ENCODE data around the gene DDX19B. TPM values are rescaled to one million over a fixed set of nuclear protein-coding genes. Genes with fewer than 3 reads are reported as not detected.

The DDX19B gene
- total RNA-seq, 1 donor from 2014 or later = 36.4 TPM

- no peak overlapping the region for H3K27ac Mint-ChIP-seq
- H3K9me3 Mint-ChIP-seq (ENCODE audit: low read depth) = no peaks in the 10 kb centered on the region
- H3K4me1 Mint-ChIP-seq (ENCODE audit: low read depth) = no peaks in the 10 kb centered on the region
- peaks cover 36% of the 10 kb centered on the region for H3K36me3 Mint-ChIP-seq (ENCODE audit: insufficient read depth)
- no peaks in the 10 kb centered on the region for H3K27me3 Mint-ChIP-seq
- DNase-seq (ENCODE audit: low spot score, unreplicated experiment) = no peak
- TF ChIP-seq, protein P1, sequence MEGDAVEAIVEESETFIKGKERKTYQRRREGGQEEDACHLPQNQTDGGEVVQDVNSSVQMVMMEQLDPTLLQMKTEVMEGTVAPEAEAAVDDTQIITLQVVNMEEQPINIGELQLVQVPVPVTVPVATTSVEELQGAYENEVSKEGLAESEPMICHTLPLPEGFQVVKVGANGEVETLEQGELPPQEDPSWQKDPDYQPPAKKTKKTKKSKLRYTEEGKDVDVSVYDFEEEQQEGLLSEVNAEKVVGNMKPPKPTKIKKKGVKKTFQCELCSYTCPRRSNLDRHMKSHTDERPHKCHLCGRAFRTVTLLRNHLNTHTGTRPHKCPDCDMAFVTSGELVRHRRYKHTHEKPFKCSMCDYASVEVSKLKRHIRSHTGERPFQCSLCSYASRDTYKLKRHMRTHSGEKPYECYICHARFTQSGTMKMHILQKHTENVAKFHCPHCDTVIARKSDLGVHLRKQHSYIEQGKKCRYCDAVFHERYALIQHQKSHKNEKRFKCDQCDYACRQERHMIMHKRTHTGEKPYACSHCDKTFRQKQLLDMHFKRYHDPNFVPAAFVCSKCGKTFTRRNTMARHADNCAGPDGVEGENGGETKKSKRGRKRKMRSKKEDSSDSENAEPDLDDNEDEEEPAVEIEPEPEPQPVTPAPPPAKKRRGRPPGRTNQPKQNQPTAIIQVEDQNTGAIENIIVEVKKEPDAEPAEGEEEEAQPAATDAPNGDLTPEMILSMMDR (IDR thresholded peaks at IDR 0.05; ENCODE audit: unreplicated experiment) = no peak
- no peak overlapping the region for H3K4me3 Mint-ChIP-seq (ENCODE audit: low read depth)
These were observed 71.9 kb downstream of the DDX19B start for GRCh38 chr16:70370924-70371323.

- Mint-ChIP-seq H3K4me1 (ENCODE audit: low read depth) (no peaks in the 10 kb centered on the region), H3K9me3 (ENCODE audit: low read depth) (no peaks in the 10 kb centered on the region), H3K27me3 (no peaks in the 10 kb centered on the region), H3K27ac (peak overlapping the region; percentile 82), H3K36me3 (ENCODE audit: insufficient read depth) (peaks cover 35% of the 10 kb centered on the region), H3K4me3 (ENCODE audit: low read depth) (no peak overlapping the region)
- TF ChIP-seq, protein P1 (IDR thresholded peaks at IDR 0.05; ENCODE audit: unreplicated experiment) = no peak
- no peak for DNase-seq (ENCODE audit: low spot score, unreplicated experiment)
These were observed 74.1 kb downstream of the DDX19B start for GRCh38 chr16:70372921-70373728.

GRCh38 chr16:70374213-70374612 lies 75.2 kb downstream of the DDX19B start:
- TF ChIP-seq, protein P1 (IDR thresholded peaks at IDR 0.05; ENCODE audit: unreplicated experiment) = no peak
- Mint-ChIP-seq H3K27me3 (no peaks in the 10 kb centered on the region), H3K9me3 (ENCODE audit: low read depth) (no peaks in the 10 kb centered on the region), H3K27ac (peak overlapping the region; percentile 77), H3K4me3 (ENCODE audit: low read depth) (no peak overlapping the region), H3K4me1 (ENCODE audit: low read depth) (no peaks in the 10 kb centered on the region), H3K36me3 (ENCODE audit: insufficient read depth) (peaks cover 35% of the 10 kb centered on the region)
- no peak for DNase-seq (ENCODE audit: low spot score, unreplicated experiment)

DNA sequence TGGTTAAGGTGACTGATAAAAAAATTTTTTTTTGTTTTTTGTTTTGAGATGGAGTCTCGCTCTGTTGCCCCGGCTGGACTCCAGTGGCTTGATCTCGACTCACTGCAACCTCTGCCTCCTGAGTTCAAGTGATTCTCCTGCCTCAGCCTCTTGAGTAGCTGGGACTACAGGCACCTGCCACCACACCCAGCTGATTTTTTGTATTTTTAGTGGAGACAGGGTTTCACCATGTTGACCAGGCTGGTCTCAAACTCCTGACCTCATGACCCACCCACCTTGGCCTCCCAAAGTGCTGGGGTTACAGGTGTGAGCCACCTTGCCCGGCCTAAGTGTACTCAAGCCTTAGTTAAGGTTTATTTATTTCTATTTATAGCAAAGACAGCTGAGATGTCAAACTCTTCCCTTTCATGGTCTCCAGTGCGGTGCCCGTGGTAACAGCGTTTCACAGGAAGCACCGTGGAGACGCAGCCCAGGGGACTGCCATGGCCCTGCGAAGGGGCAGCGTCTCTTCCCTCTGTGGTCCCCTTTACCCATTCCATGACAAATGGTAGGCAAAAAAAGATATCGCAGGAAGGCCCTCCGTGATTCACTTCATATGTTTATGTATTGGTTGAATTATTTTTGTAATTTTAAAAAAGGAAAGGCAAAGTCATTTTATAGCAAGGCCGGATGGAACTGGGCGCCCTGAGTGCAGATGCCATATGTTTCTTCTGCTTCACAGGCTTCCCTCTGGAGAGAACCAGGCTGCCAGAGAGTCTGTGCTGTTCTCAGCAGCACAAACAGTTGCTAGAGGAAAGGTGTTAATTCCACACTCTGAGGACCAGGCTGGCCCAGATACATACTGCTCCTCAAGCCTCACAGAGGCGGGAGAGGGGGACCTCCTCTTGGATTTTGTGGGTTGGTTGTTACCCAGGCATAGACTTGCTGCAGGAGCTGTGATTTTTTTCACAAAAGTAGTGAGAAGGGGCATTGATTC lies 76.9 kb downstream of the DDX19B start:
- peaks cover 3% of the 10 kb centered on the region for H3K4me1 Mint-ChIP-seq (ENCODE audit: low read depth)
- peaks cover 28% of the 10 kb centered on the region for H3K36me3 Mint-ChIP-seq (ENCODE audit: insufficient read depth)
- no peaks in the 10 kb centered on the region for H3K9me3 Mint-ChIP-seq (ENCODE audit: low read depth)
- DNase-seq (ENCODE audit: low spot score, unreplicated experiment) = no peak
- TF ChIP-seq, protein P1 (IDR thresholded peaks at IDR 0.05; ENCODE audit: unreplicated experiment) = no peak
- H3K27me3 Mint-ChIP-seq = no peaks in the 10 kb centered on the region
- H3K27ac Mint-ChIP-seq = peak overlapping the region; percentile 81
- no peak overlapping the region for H3K4me3 Mint-ChIP-seq (ENCODE audit: low read depth)

GRCh38 chr16:70377782-70378181 lies 78.8 kb downstream of the DDX19B start:
- no peaks in the 10 kb centered on the region for H3K27me3 Mint-ChIP-seq
- DNase-seq (ENCODE audit: low spot score, unreplicated experiment) = no peak
- H3K4me3 Mint-ChIP-seq (ENCODE audit: low read depth) = peak overlapping the region; percentile 30
- H3K9me3 Mint-ChIP-seq (ENCODE audit: low read depth) = no peaks in the 10 kb centered on the region
- peaks cover 3% of the 10 kb centered on the region for H3K4me1 Mint-ChIP-seq (ENCODE audit: low read depth)
- no peak overlapping the region for H3K27ac Mint-ChIP-seq
- TF ChIP-seq, protein P1 (IDR thresholded peaks at IDR 0.05; ENCODE audit: unreplicated experiment) = no peak
- peaks cover 18% of the 10 kb centered on the region for H3K36me3 Mint-ChIP-seq (ENCODE audit: insufficient read depth)

Measured in progenitor cell of endocrine pancreas (in vitro differentiated cells).